ENCODE data around the gene PKIB. TPM values are rescaled to one million over a fixed set of nuclear protein-coding genes. Genes with fewer than 3 reads are reported as not detected.
"Not testable (repeated sequence)": the region's sequence is repeated elsewhere in the genome, so short reads cannot be mapped to it uniquely, and the experiment has no call there.

The PKIB gene
- total RNA-seq, 1 donor from 2014 or later, result 3.5 TPM

DNA sequence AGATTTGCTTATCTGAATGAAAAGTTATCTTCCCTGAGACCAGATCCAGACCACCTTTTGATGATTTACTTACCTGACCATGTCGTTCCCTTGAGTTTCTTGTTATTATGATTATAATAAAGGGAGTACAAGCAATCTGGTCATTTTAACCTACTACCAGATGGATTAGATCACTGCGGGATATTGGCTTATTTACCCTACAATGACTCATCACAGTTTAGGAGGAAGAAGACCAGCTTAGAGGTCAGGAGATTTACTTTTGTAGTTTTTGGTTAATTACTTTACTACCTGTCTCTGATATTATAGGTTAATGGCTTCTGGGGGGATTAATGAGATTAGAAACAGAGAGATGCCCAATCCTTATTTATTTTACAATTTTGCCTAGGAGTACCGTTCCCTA is 10.7 kb downstream of the PKIB start:
- no peak for DNase-seq (ENCODE audit: low spot score)

- DNase-seq (ENCODE audit: low spot score), result no peak
Measured at GRCh38 chr6:122621638-122622037, 11.4 kb downstream of the PKIB start.

DNA sequence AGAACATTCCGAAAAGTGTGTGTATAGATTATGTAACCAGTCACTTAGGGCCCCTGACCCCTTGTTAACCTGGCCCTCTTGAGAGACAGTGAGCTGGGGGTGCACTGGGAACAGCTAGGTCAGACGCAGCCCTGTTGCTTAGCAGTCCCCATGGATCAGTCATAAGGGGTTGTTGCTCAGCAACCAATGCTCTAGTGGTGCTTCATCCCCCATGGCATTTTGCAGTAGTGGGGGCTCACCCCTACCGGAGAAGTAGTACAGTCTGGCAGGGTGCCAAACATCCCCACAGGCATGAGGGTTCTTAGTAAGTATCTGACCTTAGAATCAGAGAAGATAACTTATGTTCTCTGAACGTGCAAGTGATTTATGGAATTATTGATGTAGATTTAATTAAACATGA is 12.3 kb downstream of the PKIB start:
- DNase-seq (ENCODE audit: low spot score), result no peak

DNA sequence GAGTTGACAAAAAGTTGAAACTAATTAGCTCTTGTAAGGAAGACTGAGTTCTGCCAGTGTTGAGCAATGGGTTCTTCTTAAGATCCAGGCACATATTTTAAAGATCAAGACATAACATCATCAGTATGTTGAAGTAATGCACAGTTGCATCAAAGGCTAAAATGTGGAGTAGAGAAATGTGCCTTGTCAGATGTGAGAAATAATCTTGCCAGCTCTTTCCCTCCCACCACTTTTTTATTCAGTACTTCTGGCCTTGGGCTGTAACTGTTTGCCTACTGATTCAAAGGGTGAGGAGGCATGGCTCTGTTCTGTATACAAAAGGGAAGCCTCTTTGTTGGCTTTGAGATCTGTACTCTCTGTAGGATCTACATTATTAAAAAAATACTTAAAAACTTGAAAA is 13.1 kb downstream of the PKIB start:
- no peak for DNase-seq (ENCODE audit: low spot score)

DNA sequence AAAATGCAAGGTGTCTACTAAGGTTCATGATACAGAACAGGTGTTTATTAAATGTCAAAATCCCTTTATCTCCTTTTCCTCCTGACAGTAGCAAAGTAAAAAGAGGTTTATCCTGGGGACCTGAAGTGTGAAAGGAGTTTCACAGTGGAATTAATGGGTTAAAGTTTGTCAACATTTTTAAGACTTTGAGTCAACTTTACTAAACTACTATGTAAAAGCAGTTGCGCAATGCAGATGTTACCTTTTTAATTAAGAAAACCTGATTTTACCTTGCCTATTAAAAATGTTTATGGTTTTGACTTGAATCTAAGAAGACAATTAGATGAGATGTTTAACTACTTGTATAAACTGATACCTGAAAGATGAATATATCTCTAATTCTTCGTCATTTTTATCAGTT is 14.6 kb downstream of the PKIB start:
- DNase-seq (ENCODE audit: low spot score), result no peak

- DNase-seq (ENCODE audit: low spot score), result no peak
Measured at GRCh38 chr6:122628714-122629113, 18.5 kb downstream of the PKIB start.

DNA sequence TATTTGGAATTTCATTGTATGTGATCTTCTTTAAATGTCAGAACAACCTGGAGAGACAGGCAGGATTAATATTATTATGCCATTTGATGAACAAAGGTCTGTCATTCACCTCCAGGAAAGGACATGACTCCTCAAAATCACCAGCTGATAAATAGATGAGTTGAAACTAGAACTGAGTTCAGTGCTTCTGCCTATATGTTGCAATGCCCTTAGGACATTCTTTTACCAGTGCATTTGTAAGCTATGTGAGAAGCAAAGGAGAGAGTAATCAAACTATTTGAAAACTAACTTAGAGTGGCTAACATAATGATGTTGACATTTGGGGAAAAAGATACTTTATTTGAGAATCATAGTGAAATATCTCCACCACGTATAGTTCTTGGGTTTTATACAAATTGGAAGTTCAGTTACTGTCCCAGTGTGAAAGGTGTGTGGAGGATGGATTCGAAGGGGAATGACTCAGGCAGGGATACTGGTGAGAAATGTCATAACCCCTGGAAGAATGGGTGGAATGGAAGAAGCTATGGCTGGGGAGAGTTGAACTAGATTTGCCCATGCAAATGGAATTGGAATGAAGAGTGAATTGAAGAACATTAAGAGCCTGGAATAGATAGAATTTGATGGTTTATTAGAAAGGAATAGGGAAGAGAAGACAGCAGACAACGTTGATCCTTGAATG is 21.5 kb downstream of the PKIB start:
- no peak for DNase-seq (ENCODE audit: low spot score)

DNA sequence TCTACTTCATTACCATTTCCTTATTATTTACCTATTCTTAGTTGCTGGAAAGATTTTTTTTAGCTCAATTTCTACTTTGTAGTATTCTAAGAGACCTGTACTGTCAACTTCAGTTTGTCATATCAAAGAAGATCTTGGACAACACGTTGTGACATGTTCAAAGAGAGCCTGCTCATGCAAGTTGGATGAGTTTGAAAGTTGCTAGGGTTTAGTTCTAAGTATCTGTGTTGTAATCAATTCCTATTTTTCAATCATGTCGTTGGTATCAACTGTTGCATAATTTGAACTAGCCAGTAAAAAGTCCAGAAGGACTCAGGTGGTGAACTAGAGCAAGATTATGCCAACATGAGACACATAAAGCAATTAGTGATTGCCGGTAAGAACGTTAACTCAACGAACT is 30.2 kb downstream of the PKIB start:
- no peak for DNase-seq (ENCODE audit: low spot score)

GRCh38 chr6:122641819-122642218 is 31.6 kb downstream of the PKIB start:
- DNase-seq (ENCODE audit: low spot score), result no peak

DNA sequence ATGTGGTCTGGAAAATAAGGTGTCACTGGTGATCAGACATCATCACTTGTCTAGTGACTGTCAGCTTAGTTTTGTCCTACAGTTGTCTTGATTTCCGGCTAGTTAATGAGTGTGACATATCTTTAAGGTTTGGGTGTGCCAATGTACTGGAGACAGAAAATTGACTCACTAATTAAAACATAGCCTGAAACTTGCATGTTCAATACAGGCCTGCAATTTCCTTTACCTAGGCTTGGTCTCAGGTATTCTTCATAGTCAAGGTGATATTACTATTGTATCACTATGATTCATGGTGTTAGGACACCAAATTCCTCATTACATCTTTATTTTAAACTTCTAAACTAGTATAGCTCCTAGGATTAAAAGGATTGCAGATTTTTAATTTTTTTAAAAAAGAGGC is 32.4 kb downstream of the PKIB start:
- not testable (repeated sequence) for DNase-seq (ENCODE audit: low spot score)

- no peak for DNase-seq (ENCODE audit: low spot score)
Measured at GRCh38 chr6:122645256-122645655, 35.1 kb downstream of the PKIB start.

GRCh38 chr6:122647765-122648164 is 37.6 kb downstream of the PKIB start:
- no peak for DNase-seq (ENCODE audit: low spot score)

DNA sequence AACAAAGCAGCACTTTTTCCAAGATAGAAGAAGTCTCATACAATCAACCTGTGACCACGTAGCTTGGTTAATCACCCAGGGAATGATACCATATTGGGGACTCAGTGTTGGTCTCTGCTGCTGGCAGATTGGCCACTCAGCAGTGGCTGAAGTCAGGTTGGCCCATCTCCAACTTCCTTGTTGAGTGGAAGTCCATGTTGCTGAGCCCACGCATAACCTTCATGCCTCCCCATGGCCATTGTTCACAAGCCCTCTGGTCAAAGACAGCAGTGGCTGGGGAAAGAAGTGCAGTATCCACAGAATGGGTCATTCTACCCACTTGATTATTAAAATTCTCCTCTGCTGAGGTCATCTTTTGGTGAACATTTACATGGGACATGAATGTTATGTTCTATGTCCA is 38.5 kb downstream of the PKIB start:
- no peak for DNase-seq (ENCODE audit: low spot score)

- no peak for DNase-seq (ENCODE audit: low spot score)
Measured at GRCh38 chr6:122649701-122650100, 39.5 kb downstream of the PKIB start.

GRCh38 chr6:122650403-122650802 is 40.2 kb downstream of the PKIB start:
- DNase-seq (ENCODE audit: low spot score), result no peak

DNA sequence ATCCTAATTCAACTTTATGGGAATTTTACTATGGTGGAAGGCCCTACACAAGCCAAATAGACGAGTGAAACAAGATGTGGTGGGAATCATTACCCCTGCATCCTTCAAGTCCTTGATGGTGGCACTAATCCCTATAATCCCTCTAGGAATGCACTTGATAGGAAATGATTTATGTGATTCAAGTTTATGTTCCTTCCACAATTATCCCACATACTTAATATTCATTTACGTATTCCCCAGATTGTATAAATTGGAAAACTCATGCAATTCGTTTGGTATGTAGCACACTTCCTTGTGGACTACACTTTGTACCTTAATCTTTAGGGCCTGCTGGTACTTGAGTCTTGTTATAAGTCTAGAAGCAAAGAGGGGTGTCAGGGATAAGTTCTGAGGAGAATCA is 40.8 kb downstream of the PKIB start:
- DNase-seq (ENCODE audit: low spot score), result no peak

GRCh38 chr6:122651604-122652003 is 41.4 kb downstream of the PKIB start:
- DNase-seq (ENCODE audit: low spot score), result no peak

GRCh38 chr6:122652431-122652830 is 42.2 kb downstream of the PKIB start:
- no peak for DNase-seq (ENCODE audit: low spot score)

DNA sequence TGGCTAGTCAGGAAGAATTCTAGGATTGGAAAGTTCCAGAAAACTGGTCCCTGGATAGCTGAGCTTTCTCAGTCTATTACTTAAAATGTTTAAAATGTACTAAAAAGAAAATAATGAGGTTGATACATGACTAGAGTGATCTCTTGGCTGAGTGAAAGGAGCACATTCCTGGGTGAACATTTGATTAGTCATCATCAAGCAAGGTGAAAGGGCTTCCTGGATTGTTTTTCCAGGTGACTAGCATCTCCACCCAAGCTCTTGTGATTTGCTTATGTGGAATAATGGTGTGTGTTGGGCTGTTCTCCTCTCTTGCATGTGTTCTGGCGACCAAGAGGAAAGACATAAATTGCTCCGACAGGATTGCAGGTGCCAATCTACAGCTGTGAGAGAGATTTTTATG is 42.9 kb downstream of the PKIB start:
- no peak for DNase-seq (ENCODE audit: low spot score)

DNA sequence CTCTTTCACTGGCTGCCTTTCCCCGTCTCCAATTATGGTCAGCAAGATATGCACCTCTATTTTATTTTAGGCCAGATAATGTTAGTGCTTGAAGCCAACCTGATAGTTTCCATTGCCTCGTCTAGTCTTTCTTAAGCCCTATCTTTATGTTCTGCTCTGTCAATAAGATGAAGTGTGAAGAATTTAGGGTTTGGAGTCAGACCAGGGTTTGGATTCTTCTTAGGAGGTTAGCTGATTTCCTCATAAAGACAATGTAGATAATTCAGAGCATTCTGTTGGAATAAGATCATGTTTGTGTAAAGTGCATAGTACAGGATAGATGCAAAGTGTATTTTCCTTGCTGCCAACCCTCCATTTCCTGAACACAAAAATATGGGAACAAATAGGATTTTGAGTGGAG is 43.8 kb downstream of the PKIB start:
- DNase-seq (ENCODE audit: low spot score), result no peak

GRCh38 chr6:122657601-122658000 is 47.4 kb downstream of the PKIB start:
- no peak for DNase-seq (ENCODE audit: low spot score)

- DNase-seq (ENCODE audit: low spot score), result no peak
Measured at GRCh38 chr6:122660296-122660695, 50.1 kb downstream of the PKIB start.

DNA sequence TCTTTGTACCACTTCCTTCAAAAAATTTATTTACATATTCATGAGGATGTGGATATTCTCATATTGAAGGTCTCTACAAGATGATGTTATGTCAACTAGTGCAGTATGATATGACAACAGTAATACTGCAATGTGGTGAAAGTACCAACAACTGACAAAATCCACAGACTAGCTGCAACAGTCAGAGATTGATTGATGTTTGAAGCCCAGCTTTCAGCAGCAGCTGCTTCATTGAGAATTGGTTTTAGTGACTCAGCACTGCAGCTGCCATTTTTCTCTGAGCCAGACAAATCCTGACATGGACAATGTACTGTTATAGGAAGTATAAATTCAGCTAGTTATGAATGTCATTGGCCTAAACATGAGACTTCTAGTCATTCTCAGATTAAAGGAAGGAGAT is 53.8 kb downstream of the PKIB start:
- DNase-seq (ENCODE audit: low spot score), result no peak

GRCh38 chr6:122665929-122666328 is 55.7 kb downstream of the PKIB start:
- no peak for DNase-seq (ENCODE audit: low spot score)

Measured in ureter (tissue), 1 donor.